HCT116 (cell line): Measurements from ENCODE around the gene CREB3L4. TPM values are rescaled to one million over a fixed set of nuclear protein-coding genes. Genes with fewer than 3 reads are reported as not detected.

Experiments used
- ATAC-seq: fragments of 200-7000 bp; cut with Tn5 transposase; 2 replicates; pipeline ENCODE4 v1.9.1; 2020; ENCODE audit warnings: mild to moderate bottlenecking, moderate library complexity
- BruUV-seq: library from RNA; stranded (reverse); fragments of 400-500 nt; replicated peaks from 2 replicates; lab custom pipeline; 2021; lab: Mats Ljungman, UMichigan
- CTCF ChIA-PET: fragments of 300-600 bp; sonication (Branson Sonifier 250); formaldehyde crosslinking; loops from one replicate; lab custom pipeline; 2021; ENCODE audit warnings: antibody characterized with exemption; lab: Charles Lee
- POLR2A ChIA-PET: fragments of 300-600, 350-600 bp; sonication (Branson Sonifier 250); formaldehyde crosslinking; loops from one replicate; lab custom pipeline; 2021; ENCODE audit warnings: antibody characterized with exemption; lab: Charles Lee
- RAD21 ChIA-PET, 2 experiments: fragments of 300-600 bp; sonication (Branson Sonifier 250); formaldehyde crosslinking; loops; one replicate each; lab custom pipeline; 2023; ENCODE audit warnings: low total read pairs in 2 of 2; ENCODE audit not compliant: uncharacterized antibody in 2 of 2, unreplicated experiment in 2 of 2, low non-redundant PET in 1 of 2; lab: Charles Lee
- DNase-seq: peaks from one replicate; pipeline ENCODE4 v3.0.0-alpha.2; 2010; ENCODE audit warnings: low read depth, low spot score
- H2AFZ ChIP-seq: fragments of 200-600 bp; shearing (Covaris generic), sonication (generic); 2 replicates; pipeline ENCODE4 v1.6.1; 2017; ENCODE audit warnings: low read depth, mixed run types, mixed read lengths, antibody characterized with exemption, low read length; ENCODE audit not compliant: poor library complexity, severe bottlenecking
- H3K27ac ChIP-seq: 2 replicates; pipeline ENCODE4 v1.5.1; 2012; ENCODE audit warnings: low read depth, low read length
- H3K27me3 ChIP-seq: fragments of 200-600 bp; sonication (generic); 2 replicates; pipeline ENCODE4 v1.6.1; 2016; ENCODE audit warnings: mixed run types, low read length, mixed read lengths; ENCODE audit not compliant: insufficient read depth
- H3K36me3 ChIP-seq, 2 experiments: fragments of 200-500 bp in 1 of 2; fragments of 200-600 bp in 1 of 2; sonication (Bioruptor generic) in 1 of 2; sonication (generic) in 1 of 2; 2 replicates each; pipeline versions ENCODE4 v1.5.1 to v1.6.1; 2014 to 2016; ENCODE audit warnings: low read length in 2 of 2, inconsistent platforms in 1 of 2, mixed read lengths in 1 of 2, mixed run types in 1 of 2; ENCODE audit not compliant: insufficient read depth in 2 of 2, control insufficient read depth in 1 of 2
- H3K4me1 ChIP-seq, 2 experiments: fragments of 200-600 bp in 1 of 2; sonication (generic) in 1 of 2; 2 replicates each; pipeline versions ENCODE4 v1.5.1 to v1.6.1; 2012 to 2017; ENCODE audit warnings: low read length in 2 of 2, inconsistent platforms in 1 of 2, mild to moderate bottlenecking in 1 of 2, mixed read lengths in 1 of 2, mixed run types in 1 of 2, moderate library complexity in 1 of 2; ENCODE audit not compliant: insufficient read depth in 2 of 2, control insufficient read depth in 1 of 2
- H3K4me2 ChIP-seq: fragments of 200-600 bp; sonication (generic); 2 replicates; pipeline ENCODE4 v1.6.1; 2017; ENCODE audit warnings: mixed run types, low read length, mixed read lengths
- H3K4me3 ChIP-seq, 2 experiments: fragments of 200-600 bp in 1 of 2; sonication (generic) in 1 of 2; replicated peaks in 1 of 2; 2 replicates each; pipeline ENCODE4 v1.5.1; 2011 to 2016; ENCODE audit warnings: low read length in 2 of 2, control low read depth in 1 of 2, low read depth in 1 of 2, mild to moderate bottlenecking in 1 of 2, mixed read lengths in 1 of 2, mixed run types in 1 of 2
- H3K79me2 ChIP-seq: fragments of 200-600 bp; sonication (generic); 2 replicates; pipeline ENCODE4 v1.6.1; 2017; ENCODE audit warnings: mild to moderate bottlenecking, mixed run types, low read length, moderate library complexity, mixed read lengths; ENCODE audit not compliant: insufficient read depth
- H3K9ac ChIP-seq: fragments of 200-600 bp; sonication (generic); 2 replicates; pipeline ENCODE4 v1.6.1; 2016; ENCODE audit warnings: low read length, mixed read lengths
- H3K9me2 ChIP-seq: fragments of 200-600 bp; sonication (generic), shearing (Covaris generic); 2 replicates; pipeline ENCODE4 v1.6.1; 2017; ENCODE audit warnings: mixed run types, mild to moderate bottlenecking, moderate library complexity; ENCODE audit not compliant: insufficient read depth
- H3K9me3 ChIP-seq, 2 experiments: fragments of 200-500 bp in 1 of 2; fragments of 200-600 bp in 1 of 2; sonication (Bioruptor generic) in 1 of 2; sonication (generic) in 1 of 2; 2 replicates each; pipeline ENCODE4 v1.6.1; 2014 to 2017; ENCODE audit warnings: low read length in 2 of 2, mixed read lengths in 2 of 2, inconsistent platforms in 1 of 2, low read depth in 1 of 2, mild to moderate bottlenecking in 1 of 2, mixed run types in 1 of 2, moderate library complexity in 1 of 2; ENCODE audit not compliant: control insufficient read depth in 1 of 2, insufficient read depth in 1 of 2
- H4K20me1 ChIP-seq: fragments of 200-600 bp; sonication (generic), shearing (Covaris generic); 2 replicates; pipeline ENCODE4 v1.6.1; 2017; ENCODE audit warnings: mixed run types, mild to moderate bottlenecking, moderate library complexity; ENCODE audit not compliant: insufficient read depth
- CBX3 ChIP-seq: IDR thresholded peaks from 2 replicates; pipeline ENCODE4 v1.6.1; 2012; ENCODE audit warnings: low read depth
- CEBPB ChIP-seq: IDR thresholded peaks from 2 replicates; pipeline ENCODE4 v1.6.1; 2012; ENCODE audit warnings: low read depth
- EGR1 ChIP-seq: IDR thresholded peaks from 2 replicates; pipeline ENCODE4 v1.6.1; 2012; ENCODE audit warnings: low read depth
- JUND ChIP-seq: IDR thresholded peaks from 2 replicates; pipeline ENCODE4 v1.6.1; 2012
- POLR2AphosphoS5 ChIP-seq: IDR thresholded peaks from 2 replicates; pipeline ENCODE4 v1.6.1; 2011; ENCODE audit warnings: mild to moderate bottlenecking, low read depth, low read length, moderate library complexity
- RAD21 ChIP-seq: IDR thresholded peaks from 2 replicates; pipeline ENCODE4 v1.6.1; 2012; ENCODE audit warnings: low read depth, mild to moderate bottlenecking
- SP1 ChIP-seq: IDR thresholded peaks from 2 replicates; pipeline ENCODE4 v1.6.1; 2012; ENCODE audit warnings: low read depth
- TCF7L2 ChIP-seq: IDR thresholded peaks from 2 replicates; pipeline ENCODE4 v1.7.0; 2011; ENCODE audit warnings: borderline replicate concordance, inconsistent platforms; ENCODE audit not compliant: insufficient read depth, insufficient read length; ENCODE audit errors: extremely low read depth
- YY1 ChIP-seq: IDR thresholded peaks from 2 replicates; pipeline ENCODE4 v1.6.1; 2011; ENCODE audit warnings: low read length, low read depth, moderate library complexity, mild to moderate bottlenecking; ENCODE audit not compliant: insufficient replicate concordance; ENCODE audit errors: extremely low read depth
- intact Hi-C: fragments of 100-400 bp; cut with micrococcal nuclease; formaldehyde crosslinking; loops from 2 replicates; pipeline ENCODE4 v1.10.0; 2022
- total RNA-seq: library from RNA; stranded (reverse); gene quantifications from one replicate; pipeline ENCODE4 v1.2.1, GENCODE V29; 2021; ENCODE audit not compliant: unreplicated experiment

Gene CREB3L4
- total RNA-seq, 1 experiment from 2014 or later: 15.3 TPM

GRCh38 chr1:153991806-153992205 lies 24.1 kb downstream of the CREB3L4 start:
- ChIA-PET POLR2A (interaction anchor here (2.2 to 3.2 kb wide), 2 partner anchors 25 to 29 kb away, joined by 18 to 24 read pairs; partner anchors contain the start of genes CREB3L4 and SLC39A1), CTCF (no interaction called here)

GRCh38 chr1:153995202-153995601 lies 27.5 kb downstream of the CREB3L4 start:
- no TSS peak for BruUV-seq
- Histone ChIP-seq H3K79me2 (peaks cover 24% of the 10 kb centered on the region), H2AFZ (no peak overlapping the region), H4K20me1 (peaks cover 11% of the 10 kb centered on the region; the same call in 1 of the 2 replicates), H3K9ac (no peak overlapping the region), H3K9me3 (no peaks in the 10 kb centered on the region), H3K9me2 (no peaks in the 10 kb centered on the region), H3K27ac (no peak overlapping the region), H3K4me1 (peaks cover 0 to 14% of the 10 kb centered on the region in 2 experiments; a peak in 3 of 4 replicates), H3K27me3 (no peaks in the 10 kb centered on the region), H3K4me2 (no peak overlapping the region), H3K4me3 (no peak overlapping the region), H3K36me3 (peaks cover 15 to 31% of the 10 kb centered on the region in 2 experiments)
- no peak for TF ChIP-seq CEBPB
- no peak for TF ChIP-seq YY1
- no peak for TF ChIP-seq CBX3
- TF ChIP-seq TCF7L2: no peak
- no peak for TF ChIP-seq RAD21
- no peak for TF ChIP-seq SP1
- no peak for TF ChIP-seq EGR1
- no peak for TF ChIP-seq JUND
- intact Hi-C loops: no loop called here
- ATAC-seq (no peak), DNase-seq (no peak)
- ChIA-PET RAD21 (no interaction called here), CTCF (no interaction called here), POLR2A (interaction anchor here (1.0 kb wide), 1 partner anchor 29 kb away, joined by 3 read pairs; no protein-coding TSS in a partner anchor)

More at GRCh38 chr1:153991806-153992205, 24.1 kb downstream of the CREB3L4 start:
- Histone ChIP-seq H3K4me2 (peak overlapping the region; percentile 75), H3K9me2 (no peaks in the 10 kb centered on the region), H3K79me2 (peaks cover 24% of the 10 kb centered on the region), H3K27ac (peak overlapping the region; percentile 80; the same call in 1 of the 2 replicates), H2AFZ (no peak overlapping the region), H3K4me1 (peaks cover 3 to 28% of the 10 kb centered on the region in 2 experiments; a peak in 3 of 4 replicates), H3K27me3 (no peaks in the 10 kb centered on the region), H3K9ac (peak overlapping the region; percentile 99), H4K20me1 (peaks cover 11% of the 10 kb centered on the region; the same call in 1 of the 2 replicates), H3K9me3 (no peaks in the 10 kb centered on the region), H3K4me3 (peak overlapping the region; percentile 89 to 96), H3K36me3 (peaks cover 15 to 31% of the 10 kb centered on the region in 2 experiments)
- ATAC-seq: no peak
- RAD21 ChIA-PET: no interaction called here
- TF ChIP-seq POLR2AphosphoS5 (0 out of 2 replicates have a peak, but pooled peaks have one; percentile 6), EGR1 (no peak)
- intact Hi-C loops: no loop called here
- DNase-seq: no peak
- no TSS peak for BruUV-seq
